GM03348 (cell line): ENCODE data around the gene SIPA1.

Experiments used
- DNase-seq: peaks from one replicate; pipeline ENCODE4 v3.0.0; 2012; ENCODE audit warnings: low spot score

SIPA1 gene

GRCh38 chr11:65609665-65610064, 28.2 kb upstream of the SIPA1 start:
- no peak for DNase-seq

GRCh38 chr11:65610404-65610803, 27.5 kb upstream of the SIPA1 start:
- DNase-seq, result no peak

DNA sequence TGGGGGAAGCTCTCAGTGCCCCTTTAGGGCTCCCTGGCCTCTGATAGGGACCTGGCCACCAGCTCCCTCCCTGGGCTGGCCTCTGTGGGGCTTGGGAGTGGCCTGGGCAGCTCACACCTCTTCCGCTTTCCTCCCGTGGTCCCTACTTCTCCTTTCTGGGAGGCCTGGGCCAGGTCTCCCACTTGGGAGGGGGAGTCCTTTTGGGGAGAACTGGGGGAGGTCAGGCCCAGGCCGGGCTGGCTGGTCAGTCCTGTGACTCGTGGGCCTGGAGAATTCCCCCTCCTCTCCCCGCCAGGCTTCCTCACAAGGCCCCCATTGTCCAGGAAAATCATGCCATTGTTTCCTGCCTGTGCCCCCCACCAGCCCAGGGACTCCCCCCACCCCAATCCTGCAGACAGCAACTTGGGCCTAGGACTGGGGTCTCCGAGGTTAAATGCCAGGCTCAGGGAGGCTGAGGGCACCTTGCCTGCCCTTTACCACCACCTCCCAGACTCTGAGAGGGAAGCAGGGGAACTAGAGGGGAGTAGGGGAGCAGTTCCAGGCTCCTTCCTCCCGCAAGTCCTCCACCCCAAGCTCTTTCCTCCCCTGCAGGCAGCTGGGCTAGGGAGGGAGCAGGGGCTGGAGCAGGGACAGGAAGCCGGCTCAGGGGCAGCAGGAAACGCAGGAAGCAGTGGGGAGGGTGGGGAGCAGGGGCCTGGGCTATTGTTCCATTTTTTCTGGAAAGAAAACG, 26.7 kb upstream of the SIPA1 start:
- no peak for DNase-seq

- DNase-seq, result no peak
Measured at GRCh38 chr11:65611758-65612603, 25.9 kb upstream of the SIPA1 start.

GRCh38 chr11:65612691-65613090, 25.2 kb upstream of the SIPA1 start:
- DNase-seq, result no peak

- DNase-seq, result no peak
Measured at GRCh38 chr11:65613091-65613928, 24.6 kb upstream of the SIPA1 start.

DNA sequence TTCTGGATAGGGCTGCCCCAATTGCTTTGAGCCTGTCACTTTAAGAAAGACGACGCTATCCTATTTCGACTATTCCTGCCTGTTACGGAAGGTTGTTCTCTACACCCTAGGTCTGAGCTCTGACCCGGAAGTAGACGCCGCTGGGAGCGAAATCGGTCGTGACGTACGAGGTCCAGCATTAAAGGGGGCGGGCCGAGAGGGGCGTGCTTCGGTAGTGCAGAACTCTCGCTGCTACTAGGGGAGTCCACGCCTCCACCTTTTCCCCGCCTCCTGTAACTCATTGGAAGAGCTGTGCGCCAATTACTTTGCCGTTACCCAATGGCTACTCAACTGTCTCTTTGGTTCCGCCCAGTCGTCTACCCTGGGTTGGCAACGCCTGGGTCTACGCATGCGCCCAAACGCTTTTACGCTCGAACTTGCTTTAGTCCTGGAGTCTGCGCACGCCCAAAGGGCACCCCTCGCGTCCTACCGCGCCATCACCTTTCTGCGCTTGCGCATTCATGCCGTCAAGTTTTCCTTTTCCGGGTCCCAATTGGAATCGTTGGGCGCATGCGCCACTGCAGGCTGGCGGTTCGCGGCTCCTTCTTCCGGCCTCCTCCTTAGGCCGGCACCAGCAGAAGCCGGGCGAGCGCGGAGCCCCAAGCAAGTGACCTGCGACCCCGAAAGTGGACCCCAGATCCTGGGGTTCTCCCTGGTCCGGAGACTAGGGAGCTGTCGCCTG, 22.5 kb upstream of the SIPA1 start, which contains the start of gene PCNX3:
Gene PCNX3 (plus strand): TSS at position 548 of the 721 bp plus-strand sequence. CDS start 536 bp downstream, outside the sequence.
- peak; percentile 100 for DNase-seq

GRCh38 chr11:65615950-65616574, 21.8 kb upstream of the SIPA1 start:
- peak; percentile 80 for DNase-seq

DNA sequence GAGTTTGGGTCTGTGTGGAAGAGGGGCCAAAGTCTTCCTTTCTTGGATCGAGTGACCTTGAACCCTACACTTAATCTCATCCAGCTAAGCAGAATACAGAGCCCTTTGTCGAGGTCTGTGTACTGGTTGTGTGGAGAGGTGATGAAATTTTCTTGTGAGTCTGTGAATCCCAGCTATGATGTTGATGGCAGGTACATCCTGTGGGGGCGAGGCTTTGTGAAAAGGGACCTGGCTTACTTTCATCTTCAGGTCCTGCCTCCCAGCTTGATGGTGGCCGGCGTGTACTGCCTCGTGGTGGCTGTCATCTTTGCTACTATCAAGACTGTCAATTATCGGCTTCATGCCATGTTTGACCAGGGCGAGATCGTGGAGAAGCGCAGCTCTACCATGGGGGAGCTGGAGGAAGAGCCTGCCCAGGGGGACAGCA, 21.3 kb upstream of the SIPA1 start:
- DNase-seq, result no peak

GRCh38 chr11:65617136-65617850, 20.6 kb upstream of the SIPA1 start:
- DNase-seq, result no peak

GRCh38 chr11:65617990-65618751, 19.7 kb upstream of the SIPA1 start:
- no peak for DNase-seq

DNA sequence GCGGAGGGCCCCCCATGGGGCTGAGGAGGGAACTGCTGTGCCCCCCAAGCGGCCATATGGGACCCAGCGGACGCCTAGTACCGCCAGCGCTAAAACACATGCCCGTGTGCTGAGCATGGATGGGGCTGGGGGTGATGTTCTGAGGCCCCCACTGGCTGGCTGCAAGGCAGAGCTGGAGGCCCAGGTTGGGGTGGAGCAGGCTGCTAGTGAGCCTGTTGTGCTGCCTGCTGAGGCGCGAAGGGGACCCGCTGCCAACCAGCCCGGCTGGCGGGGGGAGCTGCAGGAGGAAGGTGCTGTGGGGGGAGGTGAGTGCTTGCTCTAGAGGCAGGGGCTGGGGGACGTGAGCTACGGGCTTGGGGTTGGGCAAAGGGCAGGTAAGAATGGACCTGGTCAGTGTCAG, 19.1 kb upstream of the SIPA1 start:
- no peak for DNase-seq

DNA sequence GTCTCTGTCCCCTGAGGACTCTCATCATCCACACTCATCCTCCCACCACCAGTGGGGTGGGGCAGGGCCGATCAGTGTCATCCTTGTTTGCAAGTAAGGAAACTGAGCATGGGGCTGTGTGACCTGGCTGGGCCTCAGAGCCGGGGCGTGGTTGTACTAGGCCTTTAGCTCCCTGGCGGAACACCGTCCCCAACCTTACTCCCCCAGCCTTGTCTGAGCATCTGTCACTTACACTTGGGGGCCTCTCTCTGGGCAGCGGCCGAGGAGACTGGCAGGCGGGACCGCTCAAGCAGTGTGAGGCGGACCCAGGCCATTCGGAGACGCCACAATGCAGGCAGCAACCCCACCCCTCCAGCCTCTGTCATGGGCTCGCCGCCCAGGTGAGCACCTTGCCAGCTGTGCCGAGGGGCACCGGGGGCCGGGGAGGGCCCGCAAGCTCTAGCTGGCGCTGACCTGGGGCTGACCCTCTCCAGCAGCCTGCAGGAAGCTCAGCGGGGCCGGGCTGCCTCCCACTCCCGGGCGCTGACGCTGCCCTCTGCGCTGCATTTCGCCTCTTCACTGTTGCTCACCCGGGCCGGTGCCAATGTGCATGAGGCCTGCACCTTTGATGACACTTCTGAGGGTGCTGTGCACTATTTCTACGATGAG, 18.5 kb upstream of the SIPA1 start:
- no peak for DNase-seq

DNA sequence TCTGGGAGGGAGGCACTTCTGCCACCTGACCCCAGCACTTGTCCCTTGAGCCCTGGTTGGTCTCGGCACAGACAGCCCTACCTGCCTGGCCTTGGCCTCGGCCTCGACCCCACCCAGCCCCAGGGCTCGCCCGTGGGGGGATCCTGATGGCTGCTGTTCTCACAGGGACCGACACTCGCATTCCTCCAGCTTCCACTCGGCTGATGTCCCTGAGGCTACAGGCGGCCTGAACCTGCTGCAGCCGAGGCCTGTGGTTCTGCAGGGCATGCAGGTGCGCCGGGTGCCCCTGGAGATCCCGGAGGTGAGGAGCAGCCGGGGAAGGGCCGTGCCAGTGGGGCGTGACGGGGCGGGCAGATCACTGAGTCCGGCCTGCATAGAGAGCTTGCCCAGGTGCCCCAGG, 17.2 kb upstream of the SIPA1 start:
- no peak for DNase-seq

GRCh38 chr11:65621460-65621859, 16.4 kb upstream of the SIPA1 start:
- DNase-seq, result no peak

GRCh38 chr11:65622011-65622410, 15.9 kb upstream of the SIPA1 start:
- DNase-seq, result no peak

GRCh38 chr11:65623177-65623576, 14.7 kb upstream of the SIPA1 start:
- no peak for DNase-seq

- DNase-seq, result no peak
Measured at GRCh38 chr11:65623852-65624616, 13.9 kb upstream of the SIPA1 start.
